SJSA1 (cell line): ENCODE results near the gene MYH11. TPM values are rescaled to one million over a fixed set of nuclear protein-coding genes. Genes with fewer than 3 reads are reported as not detected.

Experiments
- DNase-seq, 2 experiments: peaks; one replicate each; pipeline ENCODE4 v3.0.0-alpha.2; 2015 to 2020; ENCODE audit warnings: low spot score in 2 of 2, low read depth in 1 of 2
- H3K27ac ChIP-seq: fragments of 250-450 bp; sonication (Bioruptor Pico); 2 replicates; pipeline ENCODE4 v1.5.1; 2020; ENCODE audit warnings: mild to moderate bottlenecking, moderate library complexity
- H3K27me3 ChIP-seq: fragments of 250-450 bp; sonication (Bioruptor Pico); replicated peaks from 2 replicates; pipeline ENCODE4 v1.5.1; 2020; ENCODE audit warnings: mild to moderate bottlenecking, moderate library complexity
- H3K36me3 ChIP-seq: fragments of 250-450 bp; sonication (Bioruptor Pico); 2 replicates; pipeline ENCODE4 v1.5.1; 2020; ENCODE audit warnings: mild to moderate bottlenecking
- H3K4me1 ChIP-seq: fragments of 250-450 bp; sonication (Bioruptor Pico); replicated peaks from 2 replicates; pipeline ENCODE4 v1.6.1; 2021; ENCODE audit warnings: mild to moderate bottlenecking
- H3K4me3 ChIP-seq: fragments of 250-450 bp; sonication (Bioruptor Pico); 2 replicates; pipeline ENCODE4 v1.5.1; 2020; ENCODE audit warnings: mild to moderate bottlenecking
- H3K9me3 ChIP-seq: fragments of 250-450 bp; sonication (Bioruptor Pico); replicated peaks from 2 replicates; pipeline ENCODE4 v1.5.1; 2020; ENCODE audit warnings: mild to moderate bottlenecking
- total RNA-seq: library from RNA; depleted of rRNA; stranded (reverse); fragments of >200 nt; shearing (Covaris generic); gene quantifications from 2 replicates; pipeline ENCODE4 v1.2.3, GENCODE V29; 2014

Gene MYH11
- total RNA-seq, 1 experiment from 2014 or later = 0.03 TPM

- 0 out of 2 replicates have a peak, but pooled peaks cover 3% of the 10 kb centered on the region for H3K27me3 ChIP-seq
- H3K36me3 ChIP-seq = no peaks in the 10 kb centered on the region
- H3K4me1 ChIP-seq = no peaks in the 10 kb centered on the region
- H3K4me3 ChIP-seq = no peak overlapping the region
- H3K9me3 ChIP-seq = 0 out of 2 replicates have a peak, but pooled peaks cover 3% of the 10 kb centered on the region
- no peak overlapping the region for H3K27ac ChIP-seq
- DNase-seq = no peak
Measured at GRCh38 chr16:15779664-15780351, 77.0 kb downstream of the MYH11 start.

DNA sequence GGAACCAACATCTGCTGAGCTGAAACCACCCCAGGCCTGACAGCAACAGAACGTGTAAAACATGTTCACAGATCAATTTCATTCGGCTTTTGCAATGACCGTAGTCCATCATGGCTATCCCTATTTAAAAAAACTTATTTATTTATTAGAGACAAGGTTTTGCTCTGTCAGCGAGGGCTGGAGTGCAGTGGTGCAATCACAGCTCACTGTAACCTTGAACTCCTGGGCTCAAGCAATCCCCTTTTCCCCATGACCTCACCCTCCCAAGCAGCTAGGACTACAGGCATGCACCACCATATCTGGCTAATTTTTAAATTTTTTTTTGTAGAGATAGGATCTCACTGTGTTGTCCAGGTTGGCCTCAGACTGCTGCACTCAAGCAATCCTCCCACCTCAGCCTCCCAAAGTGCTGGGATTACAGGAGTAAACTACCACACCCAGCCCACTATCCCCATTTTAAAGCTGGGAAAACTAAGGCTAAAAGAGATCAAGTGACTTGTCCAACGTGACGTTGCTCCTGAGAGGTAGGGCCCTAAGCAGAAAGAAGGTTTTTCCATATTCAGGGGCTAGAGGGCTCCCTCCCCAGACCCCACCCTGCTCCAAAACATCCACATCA is 77.7 kb downstream of the MYH11 start:
- no peak for DNase-seq
- H3K9me3 ChIP-seq = peaks cover 3% of the 10 kb centered on the region; the same call in 1 of the 2 replicates
- no peaks in the 10 kb centered on the region for H3K36me3 ChIP-seq
- no peaks in the 10 kb centered on the region for H3K4me1 ChIP-seq
- no peak overlapping the region for H3K27ac ChIP-seq
- no peak overlapping the region for H3K4me3 ChIP-seq
- peaks cover 3% of the 10 kb centered on the region; the same call in 1 of the 2 replicates for H3K27me3 ChIP-seq

- no peak overlapping the region for H3K27ac ChIP-seq
- no peak for DNase-seq
- peaks cover 3% of the 10 kb centered on the region; the same call in 1 of the 2 replicates for H3K9me3 ChIP-seq
- H3K4me3 ChIP-seq = no peak overlapping the region
- H3K36me3 ChIP-seq = no peaks in the 10 kb centered on the region
- H3K27me3 ChIP-seq = peaks cover 3% of the 10 kb centered on the region; the same call in 1 of the 2 replicates
- H3K4me1 ChIP-seq = no peaks in the 10 kb centered on the region
Measured at GRCh38 chr16:15778204-15778743, 78.6 kb downstream of the MYH11 start.

- no peaks in the 10 kb centered on the region for H3K36me3 ChIP-seq
- H3K9me3 ChIP-seq = peaks cover 3% of the 10 kb centered on the region; the same call in 1 of the 2 replicates
- H3K4me3 ChIP-seq = no peak overlapping the region
- no peaks in the 10 kb centered on the region for H3K4me1 ChIP-seq
- DNase-seq = peak; percentile 11 to 50
- H3K27me3 ChIP-seq = peaks cover 3% of the 10 kb centered on the region; the same call in 1 of the 2 replicates
- H3K27ac ChIP-seq = no peak overlapping the region
Measured at GRCh38 chr16:15777533-15778203, 79.2 kb downstream of the MYH11 start.

DNA sequence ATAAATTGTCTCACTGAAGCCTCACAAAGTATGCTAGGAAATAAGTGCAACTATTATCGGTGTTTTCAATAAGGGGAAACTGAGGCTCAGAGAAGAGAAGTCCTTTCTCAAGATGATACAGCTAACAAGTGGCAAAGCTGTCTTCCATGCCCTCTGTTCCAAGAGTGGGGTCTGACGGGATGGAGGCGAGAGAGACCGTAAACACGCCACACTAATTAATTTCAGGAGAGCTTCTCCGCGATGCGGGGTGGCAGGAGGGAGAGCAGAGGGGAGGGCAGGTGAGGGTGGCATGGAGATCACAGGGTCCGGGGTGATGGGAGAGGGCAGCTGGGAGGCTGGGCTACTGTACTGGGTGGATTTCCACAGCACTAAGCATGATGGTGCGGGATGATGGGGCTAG is 80.3 kb downstream of the MYH11 start:
- Histone ChIP-seq H3K4me3 (no peak overlapping the region), H3K27ac (no peak overlapping the region), H3K36me3 (no peaks in the 10 kb centered on the region), H3K4me1 (no peaks in the 10 kb centered on the region), H3K9me3 (peaks cover 3% of the 10 kb centered on the region; the same call in 1 of the 2 replicates), H3K27me3 (peaks cover 3% of the 10 kb centered on the region; the same call in 1 of the 2 replicates)
- DNase-seq = no peak

DNA sequence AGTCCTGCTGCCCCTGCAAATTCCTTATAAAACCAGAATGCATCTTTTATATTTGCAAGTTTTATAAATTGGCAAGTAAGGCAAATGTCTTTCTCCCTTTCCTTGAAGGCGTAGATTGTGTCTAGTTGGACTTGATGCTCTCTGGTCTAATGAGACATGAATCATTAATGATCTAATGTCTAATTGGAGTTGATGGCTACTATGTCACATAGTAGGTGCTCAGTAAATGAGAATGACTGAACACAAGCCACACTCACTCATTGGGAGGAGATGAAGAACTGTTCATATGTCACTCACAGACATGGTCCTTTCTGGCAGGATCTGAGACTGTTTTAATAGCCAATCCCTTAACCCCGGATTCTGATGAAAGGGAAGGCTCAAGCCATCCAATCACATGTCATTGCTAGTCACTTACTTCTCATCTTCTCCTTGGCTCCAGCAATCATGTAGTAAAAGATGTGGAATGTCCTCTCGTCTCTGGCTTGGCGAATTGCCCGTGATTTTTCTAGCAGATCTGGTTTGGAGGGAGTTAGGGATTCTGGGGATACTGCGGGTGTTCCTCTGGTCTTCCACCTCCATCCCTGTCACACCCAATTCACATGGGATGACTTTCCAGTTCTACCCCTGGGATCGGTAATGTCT is 81.0 kb downstream of the MYH11 start:
- H3K4me3 ChIP-seq = no peak overlapping the region
- H3K9me3 ChIP-seq = peaks cover 3% of the 10 kb centered on the region; the same call in 1 of the 2 replicates
- H3K36me3 ChIP-seq = no peaks in the 10 kb centered on the region
- H3K27ac ChIP-seq = no peak overlapping the region
- no peaks in the 10 kb centered on the region for H3K4me1 ChIP-seq
- H3K27me3 ChIP-seq = peaks cover 3% of the 10 kb centered on the region; the same call in 1 of the 2 replicates
- no peak for DNase-seq

- no peaks in the 10 kb centered on the region for H3K36me3 ChIP-seq
- no peaks in the 10 kb centered on the region for H3K4me1 ChIP-seq
- peaks cover 3% of the 10 kb centered on the region; the same call in 1 of the 2 replicates for H3K27me3 ChIP-seq
- H3K27ac ChIP-seq = no peak overlapping the region
- H3K4me3 ChIP-seq = no peak overlapping the region
- peaks cover 3% of the 10 kb centered on the region; the same call in 1 of the 2 replicates for H3K9me3 ChIP-seq
- DNase-seq = peak in 1 of 2 experiments; percentile 20
Measured at GRCh38 chr16:15775209-15775608, 81.6 kb downstream of the MYH11 start.

- H3K4me3 ChIP-seq = no peak overlapping the region
- H3K36me3 ChIP-seq = no peaks in the 10 kb centered on the region
- DNase-seq = no peak
- H3K4me1 ChIP-seq = no peaks in the 10 kb centered on the region
- peaks cover 3% of the 10 kb centered on the region; the same call in 1 of the 2 replicates for H3K27me3 ChIP-seq
- H3K9me3 ChIP-seq = peaks cover 3% of the 10 kb centered on the region; the same call in 1 of the 2 replicates
- no peak overlapping the region for H3K27ac ChIP-seq
Measured at GRCh38 chr16:15773968-15774367, 82.9 kb downstream of the MYH11 start.

- Histone ChIP-seq H3K4me1 (no peaks in the 10 kb centered on the region), H3K27me3 (peaks cover 3% of the 10 kb centered on the region; the same call in 1 of the 2 replicates), H3K4me3 (no peak overlapping the region), H3K27ac (no peak overlapping the region), H3K36me3 (no peaks in the 10 kb centered on the region), H3K9me3 (peaks cover 3% of the 10 kb centered on the region; the same call in 1 of the 2 replicates)
- no peak for DNase-seq
Measured at GRCh38 chr16:15772579-15773293, 84.1 kb downstream of the MYH11 start.

DNA sequence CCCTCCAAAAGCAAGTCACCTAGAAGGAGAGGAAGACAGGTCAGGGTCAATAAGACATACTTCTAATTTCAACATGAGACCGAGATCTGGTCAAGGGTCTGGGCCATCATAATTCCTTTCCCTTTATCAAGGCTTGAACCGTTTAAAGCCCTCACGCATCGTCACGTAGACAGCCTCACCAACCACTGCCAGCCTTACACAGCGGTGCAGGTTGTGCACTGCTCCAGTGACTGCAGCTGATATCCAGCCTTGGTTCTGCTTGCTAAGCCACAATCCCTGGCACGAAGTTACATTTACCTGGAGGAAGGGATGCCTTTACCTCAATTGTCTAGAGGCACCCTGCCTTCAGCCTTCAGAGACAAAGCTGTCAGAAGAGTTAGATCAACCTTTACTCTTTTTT is 85.1 kb downstream of the MYH11 start:
- no peak overlapping the region for H3K4me3 ChIP-seq
- H3K4me1 ChIP-seq = no peaks in the 10 kb centered on the region
- peaks cover 3% of the 10 kb centered on the region; the same call in 1 of the 2 replicates for H3K9me3 ChIP-seq
- H3K27me3 ChIP-seq = peaks cover 3% of the 10 kb centered on the region; the same call in 1 of the 2 replicates
- H3K27ac ChIP-seq = no peak overlapping the region
- no peaks in the 10 kb centered on the region for H3K36me3 ChIP-seq
- DNase-seq = no peak

DNA sequence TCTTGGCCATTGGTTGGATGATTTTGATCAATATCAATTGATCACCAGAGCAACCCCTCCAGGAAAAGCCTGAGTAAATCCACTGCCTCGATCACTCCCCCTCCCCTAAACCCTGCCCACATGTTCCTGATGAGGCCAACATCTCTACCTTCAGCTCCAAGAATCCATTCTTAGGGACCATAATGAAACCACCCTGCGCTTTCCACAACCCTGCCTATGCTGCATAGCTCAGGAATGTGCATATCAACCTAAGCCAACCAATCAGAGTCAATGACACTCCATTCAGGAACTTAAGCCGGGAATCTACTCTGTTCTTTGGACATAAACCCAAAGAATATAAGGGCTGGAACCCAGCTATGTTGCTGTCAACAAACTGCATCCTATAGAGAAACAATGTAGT is 86.3 kb downstream of the MYH11 start:
- Histone ChIP-seq H3K27ac (no peak overlapping the region), H3K36me3 (no peaks in the 10 kb centered on the region), H3K4me3 (no peak overlapping the region), H3K9me3 (no peaks in the 10 kb centered on the region; the same call in 1 of the 2 replicates), H3K27me3 (peaks cover under 1% of the 10 kb centered on the region; the same call in 1 of the 2 replicates), H3K4me1 (no peaks in the 10 kb centered on the region)
- DNase-seq = no peak

- no peaks in the 10 kb centered on the region; the same call in 1 of the 2 replicates for H3K9me3 ChIP-seq
- no peaks in the 10 kb centered on the region for H3K4me1 ChIP-seq
- no peak overlapping the region for H3K27ac ChIP-seq
- DNase-seq = no peak
- H3K4me3 ChIP-seq = no peak overlapping the region
- no peaks in the 10 kb centered on the region; the same call in 1 of the 2 replicates for H3K27me3 ChIP-seq
- H3K36me3 ChIP-seq = no peaks in the 10 kb centered on the region
Measured at GRCh38 chr16:15770107-15770506, 86.7 kb downstream of the MYH11 start.
